Activated CD8-positive, alpha-beta T cell treated with anti-CD3 and anti-CD28 coated beads for 36 hours (primary cell): ENCODE data around the gene KSR2. TPM values are rescaled to one million over a fixed set of nuclear protein-coding genes. Genes with fewer than 3 reads are reported as not detected.

Source experiments
- ATAC-seq: fragments of 200-7000 bp; cut with Tn5 transposase; one replicate; pipeline ENCODE4 v1.10.0; 2021; ENCODE audit warnings: mild to moderate bottlenecking, moderate library complexity
- CTCF ChIA-PET: fragments of 350-600 bp; sonication (Branson Sonifier 250); formaldehyde crosslinking; loops from one replicate; lab custom pipeline; 2021; ENCODE audit warnings: antibody characterized with exemption; lab: Charles Lee
- POLR2A ChIA-PET: fragments of 350-600 bp; sonication (Branson Sonifier 250); formaldehyde crosslinking; loops from one replicate; lab custom pipeline; 2021; ENCODE audit warnings: antibody characterized with exemption; lab: Charles Lee
- DNase-seq: peaks from one replicate; pipeline ENCODE4 v3.0.0-alpha.2; 2020
- H3K27ac Mint-ChIP-seq: one replicate; pipeline ENCODE4 v1.8.0; 2021; ENCODE audit warnings: mild to moderate bottlenecking, mixed read lengths
- H3K27me3 Mint-ChIP-seq: one replicate; pipeline ENCODE4 v1.8.0; 2021; ENCODE audit warnings: mixed read lengths
- H3K36me3 Mint-ChIP-seq: one replicate; pipeline ENCODE4 v1.8.0; 2021; ENCODE audit warnings: low read depth, mixed read lengths
- H3K4me1 Mint-ChIP-seq: one replicate; pipeline ENCODE4 v1.8.0; 2021; ENCODE audit warnings: low read depth, mixed read lengths
- H3K4me3 Mint-ChIP-seq: one replicate; pipeline ENCODE4 v1.8.0; 2021; ENCODE audit warnings: mild to moderate bottlenecking, moderate library complexity, mixed read lengths
- H3K9me3 Mint-ChIP-seq: one replicate; pipeline ENCODE4 v1.8.0; 2021; ENCODE audit warnings: mixed read lengths
- CTCF ChIP-seq: fragments of 200-600 bp; IDR thresholded peaks from one replicate; pipeline ENCODE4 v1.8.0; 2022; ENCODE audit warnings: antibody characterized with exemption, mild to moderate bottlenecking
- intact Hi-C: fragments of 100-400 bp; cut with micrococcal nuclease; formaldehyde crosslinking; loops from one replicate; pipeline ENCODE4 v1.10.0; 2022
- total RNA-seq, 2 experiments: library from RNA; stranded (reverse); gene quantifications; one replicate each; pipeline ENCODE4 v1.2.3, GENCODE V29; 2021

KSR2 gene
- total RNA-seq, 2 experiments from 2014 or later, result 0.02 TPM; not detected in 1

GRCh38 chr12:117778656-117779055, 190.1 kb downstream of the KSR2 start:
- intact Hi-C loops, result no loop called here
- DNase-seq (no peak), ATAC-seq (no peak)
- no peaks in the 10 kb centered on the region for H3K36me3 Mint-ChIP-seq
- H3K27me3 Mint-ChIP-seq, result peaks cover 7% of the 10 kb centered on the region
- ChIA-PET POLR2A (no interaction called here), CTCF (no interaction called here)
- H3K4me3 Mint-ChIP-seq, result no peak overlapping the region
- peaks cover 2% of the 10 kb centered on the region for H3K9me3 Mint-ChIP-seq
- no peaks in the 10 kb centered on the region for H3K4me1 Mint-ChIP-seq
- TF ChIP-seq CTCF, result no peak
- H3K27ac Mint-ChIP-seq, result no peak overlapping the region

- DNase-seq (no peak), ATAC-seq (no peak)
- no peak overlapping the region for H3K27ac Mint-ChIP-seq
- no peak for TF ChIP-seq CTCF
- H3K36me3 Mint-ChIP-seq, result no peaks in the 10 kb centered on the region
- peaks cover 5% of the 10 kb centered on the region for H3K27me3 Mint-ChIP-seq
- no peaks in the 10 kb centered on the region for H3K4me1 Mint-ChIP-seq
- no peak overlapping the region for H3K4me3 Mint-ChIP-seq
- H3K9me3 Mint-ChIP-seq, result peaks cover 2% of the 10 kb centered on the region
- intact Hi-C loops, result no loop called here
- CTCF ChIA-PET, result no interaction called here
- POLR2A ChIA-PET, result no interaction called here
These were observed 193.6 kb downstream of the KSR2 start for GRCh38 chr12:117774941-117775775.

GRCh38 chr12:117768860-117769259, 199.9 kb downstream of the KSR2 start:
- ChIA-PET CTCF (interaction anchor here (1.0 kb wide), 1 partner anchor 68 kb away, joined by 3 read pairs; no protein-coding TSS in a partner anchor), POLR2A (no interaction called here)
- no peak overlapping the region for H3K27ac Mint-ChIP-seq
- DNase-seq, result no peak
- no peaks in the 10 kb centered on the region for H3K4me1 Mint-ChIP-seq
- H3K27me3 Mint-ChIP-seq, result no peaks in the 10 kb centered on the region
- H3K36me3 Mint-ChIP-seq, result no peaks in the 10 kb centered on the region
- ATAC-seq, result no peak
- intact Hi-C loops, result no loop called here
- no peak overlapping the region for H3K4me3 Mint-ChIP-seq
- H3K9me3 Mint-ChIP-seq, result peaks cover 6% of the 10 kb centered on the region
- no peak for TF ChIP-seq CTCF

- no peak overlapping the region for H3K27ac Mint-ChIP-seq
- no peak for TF ChIP-seq CTCF
- H3K4me1 Mint-ChIP-seq, result no peaks in the 10 kb centered on the region
- DNase-seq (no peak), ATAC-seq (no peak)
- peaks cover 1% of the 10 kb centered on the region for H3K27me3 Mint-ChIP-seq
- H3K4me3 Mint-ChIP-seq, result no peak overlapping the region
- intact Hi-C loops, result no loop called here
- ChIA-PET CTCF (no interaction called here), POLR2A (no interaction called here)
- no peaks in the 10 kb centered on the region for H3K36me3 Mint-ChIP-seq
- H3K9me3 Mint-ChIP-seq, result peaks cover 6% of the 10 kb centered on the region
These were observed 202.8 kb downstream of the KSR2 start for GRCh38 chr12:117766008-117766407.

- ATAC-seq (no peak), DNase-seq (no peak)
- TF ChIP-seq CTCF, result no peak
- CTCF ChIA-PET, result no interaction called here
- no peaks in the 10 kb centered on the region for H3K36me3 Mint-ChIP-seq
- POLR2A ChIA-PET, result no interaction called here
- H3K4me3 Mint-ChIP-seq, result no peak overlapping the region
- intact Hi-C loops, result no loop called here
- peaks cover 7% of the 10 kb centered on the region for H3K9me3 Mint-ChIP-seq
- no peak overlapping the region for H3K27ac Mint-ChIP-seq
- peaks cover 1% of the 10 kb centered on the region for H3K27me3 Mint-ChIP-seq
- H3K4me1 Mint-ChIP-seq, result no peaks in the 10 kb centered on the region
These were observed 206.6 kb downstream of the KSR2 start for GRCh38 chr12:117762143-117762542.
